IPS-11a (cell line): Measurements from ENCODE around the gene ZNF561.
A peak's percentile ranks its signal among the peaks of the same experiment; 100 is the strongest.
"Not testable (repeated sequence)": the region's sequence is repeated elsewhere in the genome, so short reads cannot be mapped to it uniquely, and the experiment has no call there.

ENCODE experiments used
- H3K4me3 ChIP-seq: one replicate; pipeline ENCODE4 v1.5.1; 2013; ENCODE audit warnings: low read depth, low read length, control low read depth

Gene ZNF561

GRCh38 chr19:9621156-9622037 is at the start of gene ZNF561:
Gene ZNF561, minus strand, starts transcription at chr19:9621232. Its CDS starts 1,776 bp downstream, at chr19:9619456.
- peak within 1 kb of the TSS; percentile 97 for H3K4me3 ChIP-seq

- H3K4me3 ChIP-seq: no peak overlapping the region
Measured at GRCh38 chr19:9668544-9668943, 47.5 kb upstream of the ZNF561 start.

- no peak overlapping the region for H3K4me3 ChIP-seq
Measured at GRCh38 chr19:9667898-9668297, 46.9 kb upstream of the ZNF561 start.

GRCh38 chr19:9658769-9659168 is 37.7 kb upstream of the ZNF561 start:
- H3K4me3 ChIP-seq: no peak overlapping the region

GRCh38 chr19:9653066-9653555 is 32.1 kb upstream of the ZNF561 start:
- not testable (repeated sequence) for H3K4me3 ChIP-seq

GRCh38 chr19:9651464-9651863 is 30.4 kb upstream of the ZNF561 start:
- not testable (repeated sequence) for H3K4me3 ChIP-seq

- H3K4me3 ChIP-seq: no peak overlapping the region
Measured at GRCh38 chr19:9650345-9650744, 29.3 kb upstream of the ZNF561 start.

GRCh38 chr19:9645472-9645871 is 24.4 kb upstream of the ZNF561 start:
- no peak overlapping the region for H3K4me3 ChIP-seq

- no peak overlapping the region for H3K4me3 ChIP-seq
Measured at GRCh38 chr19:9644472-9644871, 23.4 kb upstream of the ZNF561 start.

- no peak overlapping the region for H3K4me3 ChIP-seq
Measured at GRCh38 chr19:9641810-9642209, 20.8 kb upstream of the ZNF561 start.

GRCh38 chr19:9640956-9641355 is 19.9 kb upstream of the ZNF561 start:
- no peak overlapping the region for H3K4me3 ChIP-seq

- no peak overlapping the region for H3K4me3 ChIP-seq
Measured at GRCh38 chr19:9636018-9636417, 15.0 kb upstream of the ZNF561 start.

- H3K4me3 ChIP-seq: no peak overlapping the region
Measured at GRCh38 chr19:9627856-9628255, 6.8 kb upstream of the ZNF561 start.

- no peak overlapping the region for H3K4me3 ChIP-seq
Measured at GRCh38 chr19:9622531-9622930, 1.5 kb upstream of the ZNF561 start.

- H3K4me3 ChIP-seq: peak overlapping the region; percentile 97
Measured at GRCh38 chr19:9620842-9621155, 233 bp downstream of the ZNF561 start.

- no peak overlapping the region for H3K4me3 ChIP-seq
Measured at GRCh38 chr19:9615844-9616243, 5.2 kb downstream of the ZNF561 start.

- no peak overlapping the region for H3K4me3 ChIP-seq
Measured at GRCh38 chr19:9610484-9611113, 10.4 kb downstream of the ZNF561 start.

- H3K4me3 ChIP-seq: no peak overlapping the region
Measured at GRCh38 chr19:9608912-9609311, 12.1 kb downstream of the ZNF561 start.

- no peak overlapping the region for H3K4me3 ChIP-seq
Measured at GRCh38 chr19:9597027-9597426, 24.0 kb downstream of the ZNF561 start.

GRCh38 chr19:9586764-9587163 is 34.3 kb downstream of the ZNF561 start:
- no peak overlapping the region for H3K4me3 ChIP-seq

- H3K4me3 ChIP-seq: peak within 1 kb of the TSS; percentile 98
Measured at GRCh38 chr19:9584073-9584833, 36.8 kb downstream of the ZNF561 start, which contains the start of gene ZNF121. Gene ZNF121, minus strand, starts transcription at chr19:9584504. Its CDS starts 16,407 bp downstream, at chr19:9568097.
